HepG2 (cell line): ENCODE results near the gene PDE3A. TPM values are rescaled to one million over a fixed set of nuclear protein-coding genes. Genes with fewer than 3 reads are reported as not detected.
A peak's percentile ranks its signal among the peaks of the same experiment; 100 is the strongest.

Experiments used
- ATAC-seq: fragments of 200-7000 bp; cut with Tn5 transposase; 3 replicates; pipeline ENCODE4 v1.9.1; 2020; ENCODE audit warnings: mild to moderate bottlenecking, moderate library complexity
- BruUV-seq: library from RNA; stranded (reverse); fragments of 400-500 nt; replicated peaks from 2 replicates; lab custom pipeline; 2021; lab: Mats Ljungman, UMichigan
- CTCF ChIA-PET: fragments of 300-600 bp; formaldehyde crosslinking; extraction: SDS; loops from one replicate; lab custom pipeline; 2021; ENCODE audit warnings: low total read pairs, inconsistent platforms, low intra/inter-chr PET ratio; lab: Yijun Ruan, JAX
- POLR2A ChIA-PET: fragments of 350-600 bp; sonication (Branson Sonifier 250); formaldehyde crosslinking; loops from one replicate; lab custom pipeline; 2020; ENCODE audit warnings: antibody characterized with exemption, inconsistent platforms; lab: Yijun Ruan, JAX
- DNase-seq: peaks from one replicate; pipeline ENCODE4 v3.0.0-alpha.2; 2015; ENCODE audit warnings: low spot score
- FAIRE-seq: peaks from 3 replicates; lab custom pipeline; 2011; peaks lifted over from hg19 to GRCh38; lab: Jason Lieb, UNC
- H2AFZ ChIP-seq: one replicate; pipeline ENCODE4 v1.6.1; 2011; ENCODE audit warnings: low read length, inconsistent platforms
- H3K27ac ChIP-seq: fragments of 300-600 bp; 3 replicates; pipeline ENCODE4 v1.8.0; 2011; ENCODE audit warnings: mixed run types, mild to moderate bottlenecking, mixed read lengths, low read length, inconsistent platforms; ENCODE audit not compliant: insufficient read depth; ENCODE audit errors: extremely low read length
- H3K27me3 ChIP-seq, 2 experiments: fragments of 200-600 bp in 1 of 2; 2 replicates in 1 of 2; 3 replicates in 1 of 2; pipeline versions ENCODE4 v1.6.0 to v1.8.0; 2011; ENCODE audit warnings: low read length in 2 of 2, mild to moderate bottlenecking in 2 of 2, moderate library complexity in 2 of 2, inconsistent platforms in 1 of 2; ENCODE audit not compliant: insufficient read depth in 2 of 2, control insufficient read depth in 1 of 2
- H3K36me3 ChIP-seq, 2 experiments: fragments of 200-600 bp in 1 of 2; replicated peaks in 1 of 2; 2 replicates in 1 of 2; 3 replicates in 1 of 2; pipeline versions ENCODE4 v1.5.1 to v1.8.0; 2011; ENCODE audit warnings: low read length in 2 of 2, inconsistent platforms in 1 of 2; ENCODE audit not compliant: insufficient read depth in 2 of 2, control insufficient read depth in 1 of 2
- H3K4me1 ChIP-seq: 2 replicates; pipeline ENCODE4 v1.5.1; 2012; ENCODE audit warnings: low read length, inconsistent platforms; ENCODE audit not compliant: insufficient read depth
- H3K4me2 ChIP-seq: 2 replicates; pipeline ENCODE4 v1.6.0; 2011; ENCODE audit warnings: low read depth, low read length, inconsistent platforms
- H3K4me3 ChIP-seq, 3 experiments: fragments of 200-600 bp in 1 of 3; sonication (generic), shearing (Covaris generic) in 1 of 3; replicated peaks in 1 of 3; 2 replicates each; pipeline ENCODE4 v1.5.1; 2011 to 2016; ENCODE audit warnings: low read length in 3 of 3, inconsistent platforms in 2 of 3, low read depth in 2 of 3, mild to moderate bottlenecking in 2 of 3, control low read depth in 1 of 3, mixed read lengths in 1 of 3; ENCODE audit not compliant: insufficient read depth in 1 of 3
- H3K79me2 ChIP-seq: one replicate; pipeline ENCODE4 v1.6.1; 2011; ENCODE audit warnings: low read length, inconsistent platforms; ENCODE audit not compliant: insufficient read depth
- H3K9ac ChIP-seq: 2 replicates; pipeline ENCODE4 v1.6.0; 2011; ENCODE audit warnings: mild to moderate bottlenecking, low read depth, low read length, inconsistent platforms; ENCODE audit not compliant: insufficient read depth
- H3K9me3 ChIP-seq: 2 replicates; pipeline ENCODE4 v1.5.1; 2012; ENCODE audit warnings: mild to moderate bottlenecking, low read length
- H4K20me1 ChIP-seq: 2 replicates; pipeline ENCODE4 v1.6.0; 2011; ENCODE audit warnings: inconsistent platforms, mild to moderate bottlenecking, low read length, moderate library complexity; ENCODE audit not compliant: insufficient read depth
- CEBPB ChIP-seq: IDR thresholded peaks from 2 replicates; pipeline ENCODE4 v1.6.1; 2011; ENCODE audit warnings: low read depth, low read length, improper control_type of control experiment, borderline replicate concordance
- HHEX ChIP-seq: IDR thresholded peaks from 2 replicates; pipeline ENCODE4 v1.6.1; 2016; ENCODE audit warnings: control low read depth
- NRL ChIP-seq: sonication (generic); formaldehyde crosslinking; IDR thresholded peaks from 2 replicates; pipeline ENCODE4 v1.5.0; 2020; ENCODE audit warnings: missing genetic modification reagents, mild to moderate bottlenecking, moderate library complexity, borderline replicate concordance
- POLR2G ChIP-seq: fragments of 200-400 bp; formaldehyde crosslinking; IDR thresholded peaks from 2 replicates; pipeline ENCODE4 v1.6.1; 2018; ENCODE audit warnings: mild to moderate bottlenecking, low read depth, low read length, moderate library complexity
- ZBTB10 ChIP-seq: sonication (generic); formaldehyde crosslinking; IDR thresholded peaks from 2 replicates; pipeline ENCODE4 v1.4.0; 2020; ENCODE audit warnings: missing genetic modification reagents, borderline replicate concordance
- ZNF441 ChIP-seq: sonication (generic); formaldehyde crosslinking; IDR thresholded peaks from 2 replicates; pipeline ENCODE4 v1.7.0; 2021; ENCODE audit warnings: missing genetic modification reagents, borderline replicate concordance
- WGBS: methylation state at CpG from one replicate; pipeline ENCODE4 v1.1.6; 2017; ENCODE audit warnings: low lambda C conversion rate; 5-methylcytosine and 5-hydroxymethylcytosine counted together
- in situ Hi-C: cut with HindIII; loops from 2 replicates; pipeline ENCODE4 v1.10.0; 2017; ENCODE audit warnings: low pct_unique_long_range_greater_than_20kb; ENCODE audit not compliant: extremely low pct_ligation_motif_present
- intact Hi-C: fragments of 100-400 bp; cut with micrococcal nuclease; formaldehyde crosslinking; loops from one replicate; pipeline ENCODE4 v1.10.0; 2022; ENCODE audit not compliant: unreplicated experiment
- polyA plus RNA-seq, 8 experiments: library from polyadenylated mRNA; depleted of rRNA in 3 of 8; stranded (reverse) in 7 of 8; unstranded in 1 of 8; fragments of >200 nt; fragmentation: Illumina TruSeq in 4 of 8; extraction: Trizol in 4 of 8; gene quantifications; 2 replicates each; pipeline versions ENCODE4 v1.2.1 to v1.2.3, GENCODE V29; 2011 to 2016; ENCODE audit warnings: low read depth in 4 of 8, missing spikeins in 1 of 8, mixed read lengths in 1 of 8; ENCODE audit not compliant: insufficient read depth in 1 of 8
- total RNA-seq, 5 experiments: library from RNA; depleted of rRNA; stranded (reverse); fragments of >200 nt; fragmentation: Illumina TruSeq; extraction: Trizol; gene quantifications; 2 replicates each; pipeline ENCODE4 v1.2.3, GENCODE V29; 2016; ENCODE audit warnings: low read depth in 1 of 5

PDE3A gene
- total and polyA plus RNA-seq, 2 of the 13 experiments (the other 11 are each of a cell fraction or from before 2014, with no cell fraction given): 0.77 to 1.5 TPM

GRCh38 chr12:20452496-20453010, 84.2 kb downstream of the PDE3A start:
- Histone ChIP-seq H3K4me3 (no peak overlapping the region), H3K27ac (no peak overlapping the region), H2AFZ (no peak overlapping the region), H3K4me1 (no peaks in the 10 kb centered on the region), H3K9ac (no peak overlapping the region), H4K20me1 (no peaks in the 10 kb centered on the region), H3K27me3 (no peaks in the 10 kb centered on the region), H3K4me2 (no peak overlapping the region), H3K79me2 (no peaks in the 10 kb centered on the region), H3K36me3 (no peaks in the 10 kb centered on the region), H3K9me3 (no peaks in the 10 kb centered on the region)
- TF ChIP-seq ZBTB10 (CRISPR knock-in tag): no peak
- no peak for TF ChIP-seq NRL (CRISPR knock-in tag)
- TF ChIP-seq ZNF441 (CRISPR knock-in tag): no peak
- peak; percentile 39; the same call in 1 of the 2 replicates for TF ChIP-seq CEBPB
- TF ChIP-seq HHEX: no peak
- TF ChIP-seq POLR2G: no peak
- 17% methylated on average over 4 of the region's 4 CpGs for WGBS
- no TSS peak for BruUV-seq
- DNase-seq: no peak
- POLR2A ChIA-PET: no interaction called here
- intact Hi-C loops (no loop called here), in situ Hi-C loops (loop anchor here (25.0 kb wide), 1 partner anchor 360 kb away; the partner anchor contains the start of gene SLCO1B3)
- CTCF ChIA-PET: no interaction called here
- FAIRE-seq: no peak
- no peak for ATAC-seq
